Measurements from ENCODE around the gene PIF1. TPM values are rescaled to one million over a fixed set of nuclear protein-coding genes. Genes with fewer than 3 reads are reported as not detected.

Gene PIF1
- total and polyA plus RNA-seq, 2 of the 4 experiments (the other 2 are of a cell fraction), result 3.9 to 19.9 TPM

GRCh38 chr15:64774629-64775493 lies 50.6 kb downstream of the PIF1 start:
- H4K8ac ChIP-seq (ENCODE audit: low read depth in 2 of 2, low read length in 2 of 2), result no peak overlapping the region; a peak in 1 of 4 replicates
- no peak overlapping the region for H4K5ac ChIP-seq (ENCODE audit: low read depth, low read length)
- peak; percentile 76 for ATAC-seq (ENCODE audit: low read depth)
- no peaks in the 10 kb centered on the region for H4K20me1 ChIP-seq (ENCODE audit: insufficient read depth, low read length)
- no peak overlapping the region; the same call in 1 of the 2 replicates for H3K4ac ChIP-seq (ENCODE audit: low read depth, low read length)
- no peak overlapping the region for H2BK15ac ChIP-seq (ENCODE audit: low read depth, low read length)
- ChIA-PET CTCF (no interaction called here), POLR2A (ENCODE audit: unreplicated experiment) (no interaction called here)
- no peak overlapping the region for H3K27ac ChIP-seq (ENCODE audit: insufficient read depth, low read length)
- H3K4me1 ChIP-seq (ENCODE audit: control insufficient read depth, insufficient read depth, low read length), result no peaks in the 10 kb centered on the region; the same call in 1 of the 2 replicates
- no peak overlapping the region for H2BK20ac ChIP-seq (ENCODE audit: low read depth, low read length)
- in situ Hi-C loops (cut with MboI; ENCODE audit: low sequenced_read_pairs) (no loop called here), dilution Hi-C loops (cut with HindIII; ENCODE audit: low sequenced_read_pairs, unreplicated experiment) (no loop called here), intact Hi-C loops (cut with micrococcal nuclease) (no loop called here)
- TF ChIP-seq ELK1 (IDR thresholded peaks at IDR 0.05; ENCODE audit: borderline replicate concordance, low read depth, low read length) (no peak), RAD21 (IDR thresholded peaks at IDR 0.05; ENCODE audit: low read length) (no peak), BHLHE40 (IDR thresholded peaks at IDR 0.05; ENCODE audit: low read depth, low read length) (no peak), POLR2A (IDR thresholded peaks at IDR 0.05; ENCODE audit: low read depth, low read length) (no peak), CTCF (conservative IDR thresholded peaks at IDR 0.05; ENCODE audit: low read depth, low read length) (no peak), RCOR1 (IDR thresholded peaks at IDR 0.05; ENCODE audit: insufficient replicate concordance, low read length) (no peak), RFX5 (IDR thresholded peaks at IDR 0.05; ENCODE audit: low read depth, low read length) (no peak), USF2 (IDR thresholded peaks at IDR 0.05; ENCODE audit: low read depth, low read length) (no peak), CHD1 (IDR thresholded peaks at IDR 0.05; ENCODE audit: low read depth, low read length) (no peak), CEBPB (IDR thresholded peaks at IDR 0.05; ENCODE audit: low read depth, low read length) (no peak), SMC3 (IDR thresholded peaks at IDR 0.05; ENCODE audit: low read depth, low read length) (no peak), MAFK (IDR thresholded peaks at IDR 0.05; ENCODE audit: low read depth, low read length) (no peak), MAZ (IDR thresholded peaks at IDR 0.05; ENCODE audit: borderline replicate concordance, low read depth, low read length) (no peak)
- H3K14ac ChIP-seq (replicated peaks; ENCODE audit: low read depth, low read length), result no peak overlapping the region
- H3K27me3 ChIP-seq (ENCODE audit: control insufficient read depth, insufficient read depth, low read length), result peaks cover 16% of the 10 kb centered on the region
- no peaks in the 10 kb centered on the region for H3K9me3 ChIP-seq (ENCODE audit: control insufficient read depth, insufficient read depth, low read length)
- peak overlapping the region; percentile 31 for H3K4me2 ChIP-seq (ENCODE audit: low read depth, low read length)
- H3K23ac ChIP-seq (ENCODE audit: low read depth, low read length), result no peak overlapping the region
- H3K9me1 ChIP-seq (ENCODE audit: insufficient read depth, low read length), result peaks cover 3% of the 10 kb centered on the region
- no TSS peak for BruUV-seq (replicated peaks)
- H2AK9ac ChIP-seq (replicated peaks; ENCODE audit: low read depth, low read length, poor library complexity), result peak overlapping the region; percentile 78
- H2AFZ ChIP-seq (replicated peaks; ENCODE audit: low read length, poor library complexity), result peak overlapping the region; percentile 85
- peaks cover 0 to 10% of the 10 kb centered on the region in 2 experiments; a peak in 1 of 4 replicates for H3K79me1 ChIP-seq (ENCODE audit: low read depth in 1 of 2, low read length in 2 of 2)
- H2BK5ac ChIP-seq (ENCODE audit: low read depth, low read length, poor library complexity, severe bottlenecking), result no peak overlapping the region
- no peak overlapping the region for H4K91ac ChIP-seq (ENCODE audit: insufficient read depth, low read depth, low read length)
- no peak overlapping the region for H3K18ac ChIP-seq (ENCODE audit: low read depth, low read length)
- H2AK5ac ChIP-seq (ENCODE audit: low read depth, low read length), result no peak overlapping the region
- no peak overlapping the region for H3K9ac ChIP-seq (ENCODE audit: low read depth, low read length)
- 5% methylated on average over 53 of the region's 115 CpGs; no CpG with 5 or more reads in 1 of the 2 experiments for WGBS, 2 experiments (ENCODE audit: extremely low coverage in 2 of 2, insufficient read length in 1 of 2)
- no peak overlapping the region for H3K56ac ChIP-seq (ENCODE audit: extremely low read depth, insufficient read depth, low read length)
- DNase-seq, result no peak
- H2BK120ac ChIP-seq (ENCODE audit: low read depth, low read length), result no peak overlapping the region
- peak overlapping the region; percentile 56 for H3K4me3 ChIP-seq (ENCODE audit: insufficient read depth, low read depth, low read length)
- no peaks in the 10 kb centered on the region for H3K36me3 ChIP-seq (ENCODE audit: control insufficient read depth, insufficient read depth, low read length)

Measured in IMR-90 (cell line).